Measurements from ENCODE around the gene VPS13D.

The VPS13D gene

GRCh38 chr1:12375133-12375829, 145.5 kb downstream of the VPS13D start:
- TF ChIP-seq POLR2A (IDR thresholded peaks at IDR 0.05; ENCODE audit: extremely low read depth, insufficient read length) = no peak
- TF ChIP-seq, protein P1, sequence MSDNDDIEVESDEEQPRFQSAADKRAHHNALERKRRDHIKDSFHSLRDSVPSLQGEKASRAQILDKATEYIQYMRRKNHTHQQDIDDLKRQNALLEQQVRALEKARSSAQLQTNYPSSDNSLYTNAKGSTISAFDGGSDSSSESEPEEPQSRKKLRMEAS (IDR thresholded peaks at IDR 0.05; ENCODE audit: low read depth, low read length) = no peak
- TF ChIP-seq, protein P2, sequence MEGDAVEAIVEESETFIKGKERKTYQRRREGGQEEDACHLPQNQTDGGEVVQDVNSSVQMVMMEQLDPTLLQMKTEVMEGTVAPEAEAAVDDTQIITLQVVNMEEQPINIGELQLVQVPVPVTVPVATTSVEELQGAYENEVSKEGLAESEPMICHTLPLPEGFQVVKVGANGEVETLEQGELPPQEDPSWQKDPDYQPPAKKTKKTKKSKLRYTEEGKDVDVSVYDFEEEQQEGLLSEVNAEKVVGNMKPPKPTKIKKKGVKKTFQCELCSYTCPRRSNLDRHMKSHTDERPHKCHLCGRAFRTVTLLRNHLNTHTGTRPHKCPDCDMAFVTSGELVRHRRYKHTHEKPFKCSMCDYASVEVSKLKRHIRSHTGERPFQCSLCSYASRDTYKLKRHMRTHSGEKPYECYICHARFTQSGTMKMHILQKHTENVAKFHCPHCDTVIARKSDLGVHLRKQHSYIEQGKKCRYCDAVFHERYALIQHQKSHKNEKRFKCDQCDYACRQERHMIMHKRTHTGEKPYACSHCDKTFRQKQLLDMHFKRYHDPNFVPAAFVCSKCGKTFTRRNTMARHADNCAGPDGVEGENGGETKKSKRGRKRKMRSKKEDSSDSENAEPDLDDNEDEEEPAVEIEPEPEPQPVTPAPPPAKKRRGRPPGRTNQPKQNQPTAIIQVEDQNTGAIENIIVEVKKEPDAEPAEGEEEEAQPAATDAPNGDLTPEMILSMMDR (IDR thresholded peaks at IDR 0.05; ENCODE audit: low read depth, low read length) = no peak
- no peak for TF ChIP-seq MYC (IDR thresholded peaks at IDR 0.05; ENCODE audit: low read depth, low read length)
- H3K4me3 ChIP-seq (ENCODE audit: low read depth, low read length) = no peak overlapping the region
- no peak for DNase-seq (ENCODE audit: low read depth)

GRCh38 chr1:12376236-12377045, 146.6 kb downstream of the VPS13D start:
- TF ChIP-seq, protein P2 (IDR thresholded peaks at IDR 0.05; ENCODE audit: low read depth, low read length) = no peak
- TF ChIP-seq, protein P1 (IDR thresholded peaks at IDR 0.05; ENCODE audit: low read depth, low read length) = no peak
- TF ChIP-seq POLR2A (IDR thresholded peaks at IDR 0.05; ENCODE audit: extremely low read depth, insufficient read length) (no peak), MYC (IDR thresholded peaks at IDR 0.05; ENCODE audit: low read depth, low read length) (no peak)
- peak; percentile 35 for DNase-seq (ENCODE audit: low read depth)

DNA sequence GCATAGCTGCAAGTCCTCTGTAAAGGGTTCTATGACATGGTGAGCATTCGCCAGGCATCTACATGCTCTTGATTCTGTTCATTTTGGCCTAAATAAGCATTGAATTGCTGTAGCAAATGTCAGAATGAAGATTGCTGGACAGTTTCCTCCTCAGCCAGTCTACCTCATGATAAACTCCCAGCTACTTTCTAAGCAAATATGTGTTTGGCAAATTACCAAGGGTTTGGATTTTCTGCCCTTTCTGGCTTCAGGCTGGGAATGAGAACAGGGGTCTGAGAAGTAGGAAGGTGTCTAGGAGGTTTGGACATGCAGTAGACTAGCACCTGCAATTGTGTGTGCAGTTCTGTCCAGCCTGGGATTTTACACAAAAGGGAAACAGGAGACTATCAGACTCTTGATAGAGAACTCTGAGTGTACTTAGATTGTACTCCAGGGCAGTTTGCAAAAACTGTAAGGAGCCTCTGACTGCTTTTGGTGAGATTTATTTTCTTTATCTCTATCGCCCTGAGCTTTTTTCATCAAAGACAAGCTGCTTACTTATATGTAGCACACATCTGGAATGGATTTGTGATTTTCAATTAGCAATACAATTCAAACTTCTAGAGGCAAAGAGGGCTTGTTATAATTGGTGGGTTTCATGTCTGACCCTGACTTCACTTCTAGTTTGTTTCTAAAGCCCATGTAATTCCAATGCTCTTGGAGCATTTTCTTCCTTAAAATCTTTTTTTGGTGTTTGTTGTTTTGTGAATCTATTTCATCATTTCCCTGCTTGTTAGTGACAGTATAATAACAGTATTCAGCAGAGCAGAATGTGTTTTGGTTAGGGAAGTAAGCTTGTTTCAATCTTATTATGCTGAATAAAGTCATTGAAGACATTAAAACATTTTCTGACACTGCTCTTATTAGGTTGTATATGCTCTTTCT, 150.8 kb downstream of the VPS13D start:
- H3K4me3 ChIP-seq (ENCODE audit: low read depth, low read length) = no peak overlapping the region
- no peak for DNase-seq (ENCODE audit: low read depth)
- no peak for TF ChIP-seq POLR2A (IDR thresholded peaks at IDR 0.05; ENCODE audit: extremely low read depth, insufficient read length)
- no peak for TF ChIP-seq MYC (IDR thresholded peaks at IDR 0.05; ENCODE audit: low read depth, low read length)
- TF ChIP-seq, protein P2 (IDR thresholded peaks at IDR 0.05; ENCODE audit: low read depth, low read length) = no peak
- TF ChIP-seq, protein P1 (IDR thresholded peaks at IDR 0.05; ENCODE audit: low read depth, low read length) = no peak

More at GRCh38 chr1:12376236-12377045, 146.6 kb downstream of the VPS13D start:
- H3K4me3 ChIP-seq (ENCODE audit: low read depth, low read length) = no peak overlapping the region

DNA sequence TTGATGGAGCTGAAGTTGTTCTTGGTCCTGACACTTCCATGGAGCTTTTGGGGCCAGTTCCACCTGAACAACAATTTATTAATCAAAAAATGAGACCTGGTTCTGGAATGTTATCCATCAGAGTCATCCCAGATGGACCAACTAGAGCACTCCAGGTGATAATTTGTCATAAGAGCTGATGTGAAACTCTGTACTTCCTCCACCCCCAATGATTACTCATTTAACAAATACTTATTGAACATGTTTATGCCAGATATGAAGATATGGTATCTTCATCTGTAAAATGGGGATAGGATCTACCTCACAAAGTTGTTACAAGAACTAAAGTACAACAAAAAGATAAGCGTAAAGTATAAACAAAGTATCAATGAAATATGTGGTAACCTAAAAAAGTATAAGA, 153.2 kb downstream of the VPS13D start:
- no peak for DNase-seq (ENCODE audit: low read depth)
- H3K4me3 ChIP-seq (ENCODE audit: low read depth, low read length) = no peak overlapping the region
- TF ChIP-seq, protein P1 (IDR thresholded peaks at IDR 0.05; ENCODE audit: low read depth, low read length) = no peak
- TF ChIP-seq, protein P2 (IDR thresholded peaks at IDR 0.05; ENCODE audit: low read depth, low read length) = no peak
- TF ChIP-seq POLR2A (IDR thresholded peaks at IDR 0.05; ENCODE audit: extremely low read depth, insufficient read length) = no peak
- TF ChIP-seq MYC (IDR thresholded peaks at IDR 0.05; ENCODE audit: low read depth, low read length) = no peak

DNA sequence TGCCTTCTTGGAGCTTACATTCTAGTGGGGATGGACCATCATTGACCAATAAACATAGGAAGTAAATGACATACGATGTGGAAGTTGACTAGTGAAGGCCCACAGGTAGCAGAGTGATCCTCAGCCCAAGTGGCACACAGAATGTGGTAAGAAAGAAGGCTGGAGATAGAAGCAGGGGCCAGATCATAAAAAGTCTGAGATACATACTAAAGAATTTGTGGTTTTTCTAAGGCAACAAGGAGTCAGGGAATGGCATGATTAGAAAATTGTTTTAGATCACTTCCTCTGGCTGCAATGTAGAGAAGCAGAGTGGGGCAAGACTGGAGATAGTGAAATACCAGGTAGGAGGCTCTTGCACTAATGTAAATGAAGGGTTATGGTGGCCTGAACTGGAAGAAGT, 154.0 kb downstream of the VPS13D start:
- DNase-seq (ENCODE audit: low read depth) = no peak
- no peak overlapping the region for H3K4me3 ChIP-seq (ENCODE audit: low read depth, low read length)
- TF ChIP-seq, protein P1 (IDR thresholded peaks at IDR 0.05; ENCODE audit: low read depth, low read length) = no peak
- TF ChIP-seq MYC (IDR thresholded peaks at IDR 0.05; ENCODE audit: low read depth, low read length) (no peak), POLR2A (IDR thresholded peaks at IDR 0.05; ENCODE audit: extremely low read depth, insufficient read length) (no peak)
- TF ChIP-seq, protein P2 (IDR thresholded peaks at IDR 0.05; ENCODE audit: low read depth, low read length) = no peak
